GM18909 (cell line): Measurements from ENCODE around the gene CITED1.

Experiments
- ATAC-seq: cut with Tn5 transposase; IDR thresholded peaks from one replicate; pipeline ENCODE4 v1.9.1; 2021; ENCODE audit warnings: mild to moderate bottlenecking; ENCODE audit not compliant: unreplicated experiment, poor library complexity

The CITED1 gene

DNA sequence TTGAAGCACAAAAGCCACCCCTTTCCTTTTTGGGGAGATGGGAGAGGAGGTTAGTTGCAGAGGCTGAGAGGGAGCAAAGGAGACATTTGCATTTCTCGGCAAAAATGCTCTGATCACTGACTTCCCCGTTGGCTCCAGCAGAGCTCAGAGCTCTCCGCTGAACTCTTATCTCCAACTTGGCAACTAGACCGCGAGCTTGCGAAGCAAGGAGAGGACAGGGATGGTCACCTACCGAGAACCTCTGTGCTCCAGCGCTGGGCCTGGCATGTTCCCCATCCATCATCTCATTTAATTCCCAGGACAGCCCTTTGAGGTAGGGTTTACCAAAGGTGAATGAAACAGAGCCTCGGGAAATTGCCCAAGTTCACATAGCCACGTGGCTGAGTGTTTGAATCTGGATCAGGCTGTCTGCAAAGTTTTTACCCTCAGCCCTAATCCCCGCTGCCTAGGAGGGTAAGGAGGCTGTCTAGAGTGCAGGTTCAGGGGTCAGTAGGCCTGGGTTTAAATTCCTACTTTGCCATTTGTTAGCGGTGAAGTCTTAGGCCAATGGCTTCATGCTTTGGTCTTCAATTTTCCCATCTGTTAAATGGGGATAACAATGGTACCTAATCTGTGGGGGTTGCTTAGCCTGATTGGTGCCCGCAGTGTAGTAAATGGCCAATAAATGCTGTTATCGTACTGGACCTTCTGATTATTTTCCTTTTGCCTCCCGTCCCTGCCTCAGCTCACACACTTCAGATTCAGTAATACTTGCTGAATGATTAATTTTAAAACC lies 3.8 kb upstream of the CITED1 start:
- ATAC-seq: no peak

DNA sequence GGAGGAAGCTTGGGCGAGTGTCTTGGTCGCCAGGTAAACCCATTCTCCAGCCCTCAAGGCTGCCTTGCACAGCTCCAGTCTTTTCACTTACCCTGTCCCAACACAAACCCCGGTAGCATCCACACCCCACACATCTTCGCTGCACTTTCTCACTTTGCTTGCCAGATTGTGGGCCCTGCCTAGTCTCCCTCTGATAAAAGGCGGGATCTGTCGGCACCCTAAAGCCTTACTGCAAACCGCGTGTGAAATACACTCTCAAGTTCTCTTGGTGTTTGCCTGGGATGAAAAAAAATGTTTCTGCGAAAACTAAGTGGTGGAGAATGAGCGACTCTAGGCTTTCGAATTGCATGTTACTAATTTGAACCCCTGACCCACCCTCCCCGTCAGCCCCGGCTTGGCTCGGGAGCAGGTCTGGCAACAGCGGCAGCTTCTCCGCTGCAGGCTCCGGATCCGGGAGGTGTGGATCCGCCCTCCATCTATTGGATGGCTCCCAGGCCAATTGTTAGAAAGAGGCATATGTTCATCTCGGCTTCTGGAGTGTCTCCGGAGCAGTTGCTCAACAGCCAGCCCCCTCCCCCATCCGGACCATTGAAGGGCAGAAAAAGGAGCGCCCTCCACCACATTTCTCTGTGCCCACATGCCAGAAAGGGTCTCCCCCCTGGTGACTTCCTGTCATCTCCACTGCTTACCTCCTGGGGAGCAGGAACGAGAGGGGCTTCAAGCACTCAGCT lies 3.0 kb upstream of the CITED1 start:
- ATAC-seq: no peak

- no peak for ATAC-seq
Observed at GRCh38 chrX:72308209-72308565, 2.5 kb upstream of the CITED1 start.

GRCh38 chrX:72307646-72308051 lies 1.9 kb upstream of the CITED1 start:
- ATAC-seq: no peak

DNA sequence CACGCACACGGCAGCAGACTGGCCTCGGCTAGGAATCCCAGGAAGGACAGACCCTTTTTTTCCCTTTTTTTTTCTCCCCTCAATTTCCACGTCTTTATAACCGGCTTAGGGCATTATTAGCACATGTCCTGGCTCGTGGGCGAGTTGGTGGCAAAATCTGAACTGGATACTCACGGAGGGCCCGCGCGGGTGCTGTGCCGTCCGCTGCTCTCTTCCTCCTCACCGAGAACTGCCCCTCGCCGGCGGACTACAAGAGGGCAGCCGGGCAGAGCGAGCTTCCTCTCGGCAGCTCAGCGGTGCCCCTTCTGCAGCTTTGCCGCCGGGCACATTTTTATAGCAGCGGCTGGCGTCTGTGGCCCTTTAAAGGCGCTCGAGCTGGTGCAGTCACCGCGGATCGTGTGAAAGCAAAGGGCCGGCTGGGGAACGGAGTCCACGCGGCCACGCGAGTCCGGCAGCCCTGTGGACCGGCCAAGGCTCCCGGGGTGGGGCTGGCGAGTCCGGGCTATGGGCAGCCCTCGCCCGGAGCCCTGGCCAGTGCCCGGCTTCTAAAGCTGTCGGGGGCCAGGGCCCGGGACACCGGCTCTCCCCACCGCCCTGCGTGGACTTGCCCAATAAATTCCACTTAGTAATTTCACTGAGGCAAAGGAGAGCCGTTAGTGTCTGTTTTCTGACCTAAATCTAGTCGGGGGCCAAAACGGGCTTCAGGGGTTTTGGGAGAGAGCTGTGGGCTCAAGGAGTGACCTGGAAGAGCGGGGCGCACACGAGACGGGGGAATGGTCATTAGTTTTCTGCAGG lies 1.3 kb upstream of the CITED1 start:
- ATAC-seq: peak; percentile 67

DNA sequence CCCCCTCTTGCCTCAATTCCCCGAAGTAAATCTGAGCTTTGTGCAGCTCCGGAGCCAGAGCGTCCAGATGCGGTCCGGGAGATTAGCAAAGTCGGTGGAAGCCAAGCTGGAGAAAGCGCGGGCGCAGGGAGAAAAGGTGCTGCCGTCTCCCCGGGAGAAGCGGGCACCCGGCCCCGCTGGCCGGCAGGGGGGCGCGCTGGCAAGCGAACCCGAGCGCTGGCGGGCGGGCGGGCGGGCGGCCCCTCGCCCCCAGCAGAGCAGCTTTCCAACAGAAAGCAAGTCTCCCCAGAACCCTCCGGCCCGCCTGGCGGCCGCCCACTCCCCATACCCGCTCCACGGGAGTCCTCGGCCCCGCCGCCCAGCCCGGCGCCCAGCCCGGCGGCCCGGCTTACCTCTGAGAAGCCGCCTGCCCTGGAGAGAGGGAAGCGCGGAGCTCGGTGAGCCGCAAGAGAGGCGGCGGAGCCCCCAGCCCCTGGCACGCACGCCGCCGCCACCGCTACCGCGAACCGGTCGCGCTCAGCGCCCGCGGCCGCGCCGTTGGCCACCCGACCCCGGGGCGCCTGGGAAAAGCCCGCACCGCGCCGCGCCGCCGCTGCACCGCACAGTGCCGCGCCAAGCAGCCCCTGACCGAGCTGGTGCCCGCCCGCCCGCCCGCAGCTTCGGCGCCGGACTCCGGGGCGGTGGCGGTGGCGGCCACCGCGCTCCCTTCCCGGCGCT lies 529 bp upstream of the CITED1 start:
- ATAC-seq: peak; percentile 9

DNA sequence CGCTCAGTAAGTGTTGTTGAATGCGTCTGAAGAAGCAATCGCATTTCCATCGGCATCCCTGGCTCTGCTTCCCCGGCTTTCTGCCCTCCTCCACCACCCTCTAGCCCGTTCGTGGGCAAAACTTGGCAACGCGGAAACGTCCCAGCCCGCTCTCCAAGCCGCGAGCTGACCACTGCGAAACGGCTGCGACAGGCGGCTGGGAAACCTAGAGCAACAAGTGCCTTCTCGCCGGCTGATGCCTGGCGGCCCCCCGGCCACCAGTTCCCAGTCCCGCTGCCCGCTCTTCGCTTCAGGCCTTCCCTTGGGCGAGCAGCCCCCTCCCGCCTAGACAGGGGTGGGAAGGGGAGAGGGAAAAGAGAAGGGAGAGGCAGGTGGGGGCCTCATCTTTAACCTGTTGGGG lies 837 bp downstream of the CITED1 start:
- ATAC-seq: no peak

DNA sequence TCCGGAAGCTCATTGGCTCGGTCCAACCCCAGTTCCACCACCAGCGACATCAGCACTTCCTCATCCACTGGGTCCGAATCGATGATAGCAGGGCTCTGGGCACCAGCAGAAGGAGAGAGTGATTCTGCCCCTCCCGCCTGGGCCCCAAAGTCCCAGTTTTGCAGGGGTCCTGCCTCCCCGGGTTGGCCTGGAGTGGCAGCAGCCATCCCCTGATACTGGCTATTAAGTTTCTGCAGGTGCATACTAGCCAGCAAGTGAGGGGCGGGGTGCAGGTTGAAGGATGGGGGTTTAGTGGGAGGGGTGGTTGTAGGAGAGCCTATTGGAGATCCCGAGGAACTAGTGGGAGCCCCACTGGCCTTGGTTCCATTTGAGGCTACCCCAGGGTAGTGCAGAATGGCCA lies 3.9 kb downstream of the CITED1 start:
- no peak for ATAC-seq

- no peak for ATAC-seq
Observed at GRCh38 chrX:72299891-72300630, 5.7 kb downstream of the CITED1 start.

DNA sequence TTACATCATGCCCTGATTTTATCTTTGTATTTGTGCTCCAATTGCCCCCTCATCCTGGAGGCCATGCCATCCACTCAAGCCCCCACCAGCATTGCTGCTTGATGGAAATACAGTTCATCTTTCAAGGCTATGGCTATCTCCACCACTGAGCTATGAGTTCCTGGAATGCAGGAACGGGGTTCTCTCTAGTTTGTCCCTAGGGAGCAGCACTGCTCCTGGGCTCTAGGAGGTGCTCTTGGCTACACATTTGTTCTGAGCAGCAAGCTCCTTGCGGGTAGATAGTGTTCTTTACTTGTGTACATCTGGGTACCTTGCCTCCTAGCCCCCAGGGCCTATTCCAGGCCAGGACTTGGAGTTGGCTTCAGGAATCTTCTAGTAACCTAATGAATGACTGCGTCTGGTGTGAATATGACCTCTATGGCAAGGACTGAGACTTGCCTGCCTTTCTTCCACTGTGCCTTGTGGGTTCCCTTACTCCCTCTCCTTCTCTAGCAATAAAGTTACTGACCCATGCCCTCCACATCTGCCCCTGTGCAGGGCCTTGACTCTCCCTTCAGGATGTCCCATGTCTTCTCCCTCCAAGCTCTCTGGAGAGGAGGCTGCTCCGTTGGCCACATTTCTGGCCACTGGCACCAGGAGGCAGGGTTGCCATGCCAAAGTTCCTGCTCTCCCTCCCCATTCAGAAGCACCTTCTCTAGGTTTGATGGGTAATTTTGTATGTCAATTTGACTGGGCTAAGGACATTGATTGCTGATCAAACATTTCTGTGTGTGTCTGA lies 7.6 kb downstream of the CITED1 start:
- ATAC-seq: no peak

DNA sequence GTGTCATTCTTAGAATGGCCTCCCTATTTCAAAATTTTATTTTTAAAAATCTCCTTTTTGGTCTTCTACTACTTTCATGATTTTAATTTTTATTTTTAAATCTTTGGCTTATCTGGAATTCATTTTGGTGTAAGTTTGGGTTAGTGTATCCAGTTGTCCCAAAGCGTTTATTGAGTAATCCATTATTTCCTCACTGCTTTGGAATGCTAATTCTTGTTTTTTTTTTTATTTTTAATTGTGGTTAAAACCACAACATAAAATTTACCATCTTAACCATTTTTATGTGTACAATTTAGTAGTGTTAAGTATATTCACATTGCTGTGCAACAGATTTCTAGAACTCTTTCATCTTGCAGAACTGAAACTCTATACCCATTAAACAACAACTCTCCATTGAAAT lies 8.7 kb downstream of the CITED1 start:
- ATAC-seq: no peak

- no peak for ATAC-seq
Observed at GRCh38 chrX:72295745-72296144, 10.0 kb downstream of the CITED1 start.

GRCh38 chrX:72294497-72294896 lies 11.2 kb downstream of the CITED1 start:
- ATAC-seq: no peak

DNA sequence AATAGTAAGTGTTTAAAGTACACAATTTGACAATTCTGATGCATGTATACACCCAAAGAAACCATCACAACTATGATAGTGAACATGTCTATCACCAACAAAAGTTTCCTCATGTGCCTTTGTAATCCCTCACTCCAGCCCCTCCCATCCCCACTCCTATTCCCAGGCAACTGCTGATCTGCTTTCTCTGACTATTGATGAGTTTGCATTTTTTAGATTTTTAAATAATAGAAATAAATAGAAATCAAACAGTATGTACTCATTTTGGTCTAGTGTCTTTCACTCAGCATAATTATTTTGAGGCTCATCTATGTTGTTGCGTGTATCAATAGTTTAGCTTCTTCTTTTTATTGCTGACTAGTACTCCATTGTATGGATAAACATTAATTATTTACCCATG lies 23.4 kb downstream of the CITED1 start:
- ATAC-seq: no peak

- ATAC-seq: no peak
Observed at GRCh38 chrX:72280321-72280845, 25.3 kb downstream of the CITED1 start.

- no peak for ATAC-seq
Observed at GRCh38 chrX:72276478-72276953, 29.2 kb downstream of the CITED1 start.

- no peak for ATAC-seq
Observed at GRCh38 chrX:72274526-72274925, 31.2 kb downstream of the CITED1 start.

DNA sequence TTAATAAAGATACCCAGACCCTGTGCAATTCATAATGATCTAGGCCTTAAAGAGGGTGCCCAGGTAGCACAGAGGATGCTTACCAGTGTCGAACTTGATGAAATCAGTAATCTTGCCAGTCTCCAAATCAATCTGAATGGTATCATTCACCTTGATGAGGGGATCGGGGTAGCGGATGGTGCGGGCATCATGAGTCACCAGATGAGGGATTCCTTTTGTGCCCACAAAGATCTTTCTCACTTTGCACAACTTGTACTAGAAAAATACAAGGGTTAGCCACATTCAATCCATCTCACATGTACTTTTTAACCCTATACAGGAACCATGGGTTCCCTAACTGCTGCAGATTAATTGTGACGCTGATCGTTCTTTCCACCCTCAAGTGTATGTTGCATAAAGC lies 32.0 kb downstream of the CITED1 start:
- ATAC-seq: no peak

DNA sequence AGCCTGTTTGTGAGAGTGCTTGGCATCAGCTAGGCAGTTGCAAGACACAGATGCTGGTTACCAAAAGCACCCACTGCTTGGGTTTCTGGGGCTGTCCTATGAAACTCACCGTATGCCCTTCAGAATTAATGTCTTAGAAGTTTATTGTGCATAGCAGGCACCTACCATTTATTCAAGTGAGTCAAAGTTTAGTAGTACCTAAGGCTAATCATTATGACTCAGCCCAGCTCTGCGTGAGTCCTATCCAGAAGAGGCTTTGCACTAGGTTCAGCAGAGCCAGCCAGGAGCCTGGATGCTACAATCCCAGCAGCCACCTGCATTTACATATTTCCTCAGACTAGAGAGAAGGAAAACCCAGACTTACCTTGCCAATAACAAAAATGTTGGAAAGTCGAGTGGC lies 32.8 kb downstream of the CITED1 start:
- no peak for ATAC-seq
